Measurements from ENCODE around the gene DRC7. TPM values are rescaled to one million over a fixed set of nuclear protein-coding genes. Genes with fewer than 3 reads are reported as not detected.

Gene DRC7
- total and polyA plus RNA-seq, 9 of the 15 experiments (the other 6 are each of a cell fraction or from before 2014, with no cell fraction given) = 0.04 to 0.33 (median 0.12) TPM; not detected in 3

- TF ChIP-seq, protein P1, sequence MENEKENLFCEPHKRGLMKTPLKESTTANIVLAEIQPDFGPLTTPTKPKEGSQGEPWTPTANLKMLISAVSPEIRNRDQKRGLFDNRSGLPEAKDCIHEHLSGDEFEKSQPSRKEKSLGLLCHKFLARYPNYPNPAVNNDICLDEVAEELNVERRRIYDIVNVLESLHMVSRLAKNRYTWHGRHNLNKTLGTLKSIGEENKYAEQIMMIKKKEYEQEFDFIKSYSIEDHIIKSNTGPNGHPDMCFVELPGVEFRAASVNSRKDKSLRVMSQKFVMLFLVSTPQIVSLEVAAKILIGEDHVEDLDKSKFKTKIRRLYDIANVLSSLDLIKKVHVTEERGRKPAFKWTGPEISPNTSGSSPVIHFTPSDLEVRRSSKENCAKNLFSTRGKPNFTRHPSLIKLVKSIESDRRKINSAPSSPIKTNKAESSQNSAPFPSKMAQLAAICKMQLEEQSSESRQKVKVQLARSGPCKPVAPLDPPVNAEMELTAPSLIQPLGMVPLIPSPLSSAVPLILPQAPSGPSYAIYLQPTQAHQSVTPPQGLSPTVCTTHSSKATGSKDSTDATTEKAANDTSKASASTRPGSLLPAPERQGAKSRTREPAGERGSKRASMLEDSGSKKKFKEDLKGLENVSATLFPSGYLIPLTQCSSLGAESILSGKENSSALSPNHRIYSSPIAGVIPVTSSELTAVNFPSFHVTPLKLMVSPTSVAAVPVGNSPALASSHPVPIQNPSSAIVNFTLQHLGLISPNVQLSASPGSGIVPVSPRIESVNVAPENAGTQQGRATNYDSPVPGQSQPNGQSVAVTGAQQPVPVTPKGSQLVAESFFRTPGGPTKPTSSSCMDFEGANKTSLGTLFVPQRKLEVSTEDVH (IDR thresholded peaks at IDR 0.05; ENCODE audit: low read depth, partially characterized antibody) = peak; percentile 35
- TF ChIP-seq BHLHE40 (IDR thresholded peaks at IDR 0.05; ENCODE audit: low read length) (peak; percentile 18; the same call in 1 of the 2 replicates), BACH1 (tag; IDR thresholded peaks at IDR 0.05) (no peak), ZNF197 (CRISPR knock-in tag; IDR thresholded peaks at IDR 0.05; ENCODE audit: low read depth) (no peak), ZNF12 (CRISPR knock-in tag; IDR thresholded peaks at IDR 0.05) (no peak), ZNF436 (CRISPR knock-in tag; IDR thresholded peaks at IDR 0.05) (peak; percentile 81)
- TF ChIP-seq, protein P2, sequence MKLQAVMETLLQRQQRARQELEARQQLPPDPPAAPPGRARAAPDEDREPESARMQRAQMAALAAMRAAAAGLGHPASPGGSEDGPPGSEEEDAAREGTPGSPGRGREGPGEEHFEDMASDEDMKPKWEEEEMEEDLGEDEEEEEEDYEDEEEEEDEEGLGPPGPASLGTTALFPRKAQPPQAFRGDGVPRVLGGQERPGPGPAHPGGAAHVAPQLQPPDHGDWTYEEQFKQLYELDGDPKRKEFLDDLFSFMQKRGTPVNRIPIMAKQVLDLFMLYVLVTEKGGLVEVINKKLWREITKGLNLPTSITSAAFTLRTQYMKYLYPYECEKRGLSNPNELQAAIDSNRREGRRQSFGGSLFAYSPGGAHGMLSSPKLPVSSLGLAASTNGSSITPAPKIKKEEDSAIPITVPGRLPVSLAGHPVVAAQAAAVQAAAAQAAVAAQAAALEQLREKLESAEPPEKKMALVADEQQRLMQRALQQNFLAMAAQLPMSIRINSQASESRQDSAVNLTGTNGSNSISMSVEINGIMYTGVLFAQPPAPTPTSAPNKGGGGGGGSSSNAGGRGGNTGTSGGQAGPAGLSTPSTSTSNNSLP (IDR thresholded peaks at IDR 0.05; ENCODE audit: borderline replicate concordance, low read depth, low read length) = 0 out of 2 replicates have a peak, but pooled peaks have one; percentile 51
Observed at GRCh38 chr16:57648581-57649442, 45.8 kb upstream of the DRC7 start (continued).
